GM18505 (cell line): Measurements from ENCODE around the gene LRRC28.

Source experiments
- ATAC-seq: cut with Tn5 transposase; IDR thresholded peaks from one replicate; pipeline ENCODE4 v1.9.1; 2021; ENCODE audit not compliant: unreplicated experiment
- POLR2A ChIP-seq: IDR thresholded peaks from 4 replicates; pipeline ENCODE4 v1.6.1; 2011; ENCODE audit warnings: borderline replicate concordance; ENCODE audit not compliant: insufficient read depth, insufficient read length; ENCODE audit errors: extremely low read depth

Gene LRRC28

GRCh38 chr15:99408236-99409096, 157.2 kb downstream of the LRRC28 start:
- no peak for ATAC-seq
- TF ChIP-seq POLR2A, result no peak

- ATAC-seq, result no peak
- TF ChIP-seq POLR2A, result no peak
These were observed 157.8 kb downstream of the LRRC28 start for GRCh38 chr15:99409097-99409473.

GRCh38 chr15:99409560-99409959, 158.3 kb downstream of the LRRC28 start:
- TF ChIP-seq POLR2A, result no peak
- ATAC-seq, result no peak

- no peak for TF ChIP-seq POLR2A
- no peak for ATAC-seq
These were observed 159.2 kb downstream of the LRRC28 start for GRCh38 chr15:99410477-99410876.

GRCh38 chr15:99411234-99411633, 160.0 kb downstream of the LRRC28 start:
- TF ChIP-seq POLR2A, result no peak
- no peak for ATAC-seq

- no peak for TF ChIP-seq POLR2A
- no peak for ATAC-seq
These were observed 160.8 kb downstream of the LRRC28 start for GRCh38 chr15:99412082-99412481.

GRCh38 chr15:99412626-99413025, 161.3 kb downstream of the LRRC28 start:
- no peak for TF ChIP-seq POLR2A
- ATAC-seq, result no peak

- TF ChIP-seq POLR2A, result no peak
- ATAC-seq, result no peak
These were observed 162.9 kb downstream of the LRRC28 start for GRCh38 chr15:99413955-99414754.

GRCh38 chr15:99414755-99415731, 163.8 kb downstream of the LRRC28 start:
- ATAC-seq, result no peak
- no peak for TF ChIP-seq POLR2A

GRCh38 chr15:99416191-99417188, 165.2 kb downstream of the LRRC28 start:
- no peak for TF ChIP-seq POLR2A
- no peak for ATAC-seq

- no peak for ATAC-seq
These were observed 169.9 kb downstream of the LRRC28 start for GRCh38 chr15:99421172-99421656.

GRCh38 chr15:99421758-99422157, 170.5 kb downstream of the LRRC28 start:
- no peak for ATAC-seq
- TF ChIP-seq POLR2A, result no peak

More at GRCh38 chr15:99421172-99421656, 169.9 kb downstream of the LRRC28 start:
- no peak for TF ChIP-seq POLR2A
